GM19023 (cell line): ENCODE data around the gene GNPTAB.

Experiments used
- ATAC-seq: cut with Tn5 transposase; IDR thresholded peaks from one replicate; pipeline ENCODE4 v1.9.1; 2021; ENCODE audit warnings: mild to moderate bottlenecking, moderate library complexity; ENCODE audit not compliant: unreplicated experiment

Gene GNPTAB

DNA sequence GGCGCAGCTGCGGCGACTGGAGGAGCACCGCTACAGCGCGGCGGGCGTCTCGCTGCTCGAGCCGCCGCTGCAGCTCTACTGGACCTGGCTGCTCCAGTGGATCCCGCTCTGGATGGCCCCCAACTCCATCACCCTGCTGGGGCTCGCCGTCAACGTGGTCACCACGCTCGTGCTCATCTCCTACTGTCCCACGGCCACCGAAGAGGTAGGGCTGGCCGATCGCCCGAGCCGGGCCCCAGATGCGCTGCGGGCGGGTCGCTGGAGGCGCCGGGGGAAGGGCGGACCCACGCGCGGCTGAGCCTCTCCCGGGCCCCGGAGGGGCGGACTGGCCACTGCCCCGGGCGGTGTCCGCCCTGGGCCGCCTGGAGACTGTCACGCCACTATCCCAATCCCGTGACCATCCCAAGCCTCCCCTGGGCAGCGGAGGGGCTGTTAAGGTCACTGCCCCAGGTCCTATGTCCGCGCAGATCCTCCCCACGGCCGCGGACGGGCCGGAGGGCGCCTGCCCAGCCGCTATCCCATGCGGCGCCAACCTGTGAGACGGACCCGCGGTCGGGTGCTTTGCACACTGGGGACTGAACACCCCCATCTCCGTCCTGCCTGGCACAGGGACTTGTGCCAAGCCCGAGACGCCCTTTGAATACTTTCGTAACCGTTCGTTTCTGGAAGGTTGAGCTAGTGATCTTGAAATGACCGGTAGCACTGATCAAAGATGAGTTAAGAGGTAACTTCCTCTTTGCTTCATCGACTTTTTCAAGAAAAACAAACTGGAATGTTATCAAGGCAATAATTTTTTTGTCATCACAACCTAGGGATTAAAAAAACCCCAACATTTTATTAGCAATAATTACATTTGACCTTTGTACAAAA, 132.6 kb downstream of the GNPTAB start:
- peak; percentile 40 for ATAC-seq

DNA sequence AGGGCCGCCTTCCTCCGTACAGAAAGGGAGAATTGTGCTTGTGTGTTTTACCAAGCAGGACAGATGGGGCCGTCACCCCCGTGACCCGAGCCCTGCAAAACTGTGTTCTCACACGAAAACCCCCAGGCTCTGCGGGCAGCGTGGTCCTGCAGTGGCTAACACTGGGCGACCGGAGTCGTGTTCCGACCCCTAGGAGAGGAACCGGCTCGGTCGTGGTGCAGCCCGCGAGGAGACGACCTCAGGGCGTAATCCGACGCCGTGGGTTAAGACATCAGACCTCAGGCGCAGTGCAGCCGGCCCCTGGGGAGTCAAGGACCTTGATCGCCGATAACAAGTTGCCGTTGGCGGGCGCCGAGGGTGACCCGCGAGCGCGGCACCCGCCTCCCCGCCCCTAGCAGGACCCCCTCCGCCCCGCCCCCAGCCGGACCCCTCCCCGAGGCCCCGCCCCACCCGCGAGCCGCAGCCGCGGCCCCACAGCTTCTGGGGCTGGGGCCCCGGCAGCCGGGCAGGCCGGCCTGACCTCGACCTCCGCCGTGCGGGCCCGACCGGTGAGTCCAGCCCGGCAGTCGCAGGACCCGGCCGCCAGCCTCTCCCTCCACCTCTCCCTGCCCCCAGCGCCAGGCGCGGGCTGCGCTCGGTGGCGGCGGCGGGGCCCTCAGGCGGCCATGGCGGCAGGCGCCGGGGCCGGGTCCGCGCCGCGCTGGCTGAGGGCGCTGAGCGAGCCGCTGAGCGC, 133.4 kb downstream of the GNPTAB start, which contains the start of gene CHPT1:
Gene CHPT1 (plus strand): TSS at position 444 of the 733 bp plus-strand sequence. CDS start 222 bp downstream, at position 666.
- peak; percentile 77 for ATAC-seq

- peak; percentile 34 for ATAC-seq
Measured at GRCh38 chr12:101696251-101697196, 134.2 kb downstream of the GNPTAB start.

GRCh38 chr12:101695706-101696105, 135.1 kb downstream of the GNPTAB start:
- ATAC-seq, result no peak
